CD8-positive, alpha-beta memory T cell (primary cell): ENCODE data around the gene WNT5A. TPM values are rescaled to one million over a fixed set of nuclear protein-coding genes. Genes with fewer than 3 reads are reported as not detected.
A peak's percentile ranks its signal among the peaks of the same experiment; 100 is the strongest.
"Not testable (repeated sequence)": the region's sequence is repeated elsewhere in the genome, so short reads cannot be mapped to it uniquely, and the experiment has no call there.

Experiments used
- CTCF ChIA-PET: fragments of 350-600 bp; sonication (Branson Sonifier 250); formaldehyde crosslinking; loops from one replicate; lab custom pipeline; 2021; ENCODE audit warnings: antibody characterized with exemption; lab: Charles Lee
- POLR2A ChIA-PET: fragments of 350-600 bp; sonication (Branson Sonifier 250); formaldehyde crosslinking; loops from one replicate; lab custom pipeline; 2021; ENCODE audit warnings: antibody characterized with exemption; lab: Charles Lee
- DNase-seq, 5 donors: peaks; one replicate each; pipeline versions ENCODE4 v3.0.0 to v3.0.0-alpha.2; 2020 to 2022; ENCODE audit warnings: mixed read lengths in 1 of 5
- H3K27ac ChIP-seq: one replicate; pipeline ENCODE4 v1.7.0; 2013; ENCODE audit warnings: low read depth, mild to moderate bottlenecking, low read length, moderate library complexity
- H3K27me3 ChIP-seq: 2 replicates; pipeline ENCODE4 v1.7.0; 2013; ENCODE audit warnings: low read length, mild to moderate bottlenecking; ENCODE audit not compliant: insufficient read depth, poor library complexity, severe bottlenecking
- H3K36me3 ChIP-seq: 2 replicates; pipeline ENCODE4 v1.7.0; 2013; ENCODE audit warnings: mild to moderate bottlenecking, low read length, moderate library complexity; ENCODE audit not compliant: insufficient read depth
- H3K4me1 ChIP-seq: 2 replicates; pipeline ENCODE4 v1.7.0; 2013; ENCODE audit warnings: mild to moderate bottlenecking, low read length, moderate library complexity; ENCODE audit not compliant: insufficient read depth
- H3K4me3 ChIP-seq: 2 replicates; pipeline ENCODE4 v1.7.0; 2013; ENCODE audit warnings: mild to moderate bottlenecking, low read length
- H3K9me3 ChIP-seq: 2 replicates; pipeline ENCODE4 v1.7.0; 2013; ENCODE audit warnings: mild to moderate bottlenecking, low read length
- H3K27ac Mint-ChIP-seq, 8 donors: one replicate each; pipeline ENCODE4 v1.8.0; 2020 to 2021; ENCODE audit warnings: mixed read lengths in 8 of 8, mild to moderate bottlenecking in 6 of 8, inconsistent platforms in 3 of 8, moderate library complexity in 3 of 8
- H3K27me3 Mint-ChIP-seq, 2 donors: one replicate each; pipeline ENCODE4 v1.8.0; 2020 to 2021; ENCODE audit warnings: mixed read lengths in 2 of 2, mild to moderate bottlenecking in 1 of 2, moderate library complexity in 1 of 2
- H3K36me3 Mint-ChIP-seq, 3 donors: one replicate each; pipeline ENCODE4 v1.8.0; 2020 to 2021; ENCODE audit warnings: mixed read lengths in 3 of 3, inconsistent platforms in 1 of 3, mild to moderate bottlenecking in 1 of 3
- H3K4me1 Mint-ChIP-seq, 3 donors: one replicate each; pipeline ENCODE4 v1.8.0; 2020 to 2021; ENCODE audit warnings: mixed read lengths in 3 of 3, inconsistent platforms in 1 of 3, mild to moderate bottlenecking in 1 of 3
- H3K4me3 Mint-ChIP-seq, 7 donors: one replicate each; pipeline ENCODE4 v1.8.0; 2020 to 2021; ENCODE audit warnings: mixed read lengths in 7 of 7, mild to moderate bottlenecking in 6 of 7, moderate library complexity in 4 of 7, inconsistent platforms in 2 of 7
- H3K9me3 Mint-ChIP-seq, 5 donors: one replicate each; pipeline ENCODE4 v1.8.0; 2020 to 2022; ENCODE audit warnings: mixed read lengths in 5 of 5, mild to moderate bottlenecking in 3 of 5, moderate library complexity in 2 of 5, inconsistent platforms in 1 of 5
- polyA plus RNA-seq: library from polyadenylated mRNA; unstranded; fragments of 300-500 nt; fragmentation: Illumina TruSeq; gene quantifications from one replicate; pipeline ENCODE4 v1.2.3, GENCODE V29; 2021
- total RNA-seq, 2 experiments: library from RNA; stranded (reverse); gene quantifications; one replicate each; pipeline ENCODE4 v1.2.3, GENCODE V29; 2021

The WNT5A gene
- total and polyA plus RNA-seq, 3 experiments from 2014 or later, result not detected

DNA sequence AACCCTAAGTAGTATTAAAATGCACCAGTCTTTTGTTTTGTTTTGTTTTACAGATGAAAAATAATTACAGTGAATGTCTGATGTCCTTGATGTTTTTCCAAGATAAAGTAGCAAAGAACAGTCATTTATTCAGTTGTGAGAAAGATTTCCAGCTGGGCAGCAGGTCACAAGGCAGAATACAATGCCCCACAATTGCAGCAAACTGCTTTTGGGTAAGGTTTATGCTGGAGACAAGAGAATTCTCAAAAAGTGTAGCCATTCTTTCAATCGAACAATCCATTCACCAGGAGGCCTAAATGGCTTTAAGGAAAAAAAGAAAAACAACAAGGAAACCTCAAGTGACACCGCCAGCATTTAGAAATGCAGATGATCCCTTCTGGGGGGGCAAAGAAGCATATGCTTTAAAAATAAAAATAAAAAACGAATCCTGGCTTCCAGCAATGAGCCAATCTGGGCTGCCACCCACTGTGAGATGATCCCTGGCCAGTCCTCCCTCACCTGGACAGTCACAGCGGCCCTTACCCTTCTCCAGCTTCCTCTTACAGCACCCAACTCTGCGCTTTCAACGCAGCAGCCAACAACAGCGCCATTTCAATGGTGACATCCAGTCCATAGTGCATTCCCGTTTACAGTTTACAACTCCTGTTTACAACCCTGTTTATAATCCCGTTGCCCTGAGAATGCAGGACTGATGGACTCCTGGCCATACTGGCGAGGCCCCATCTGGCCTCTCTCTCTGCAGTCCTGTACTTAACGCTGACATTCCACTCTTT, 25.7 kb upstream of the WNT5A start:
- ChIA-PET CTCF (no interaction called here), POLR2A (no interaction called here)
- DNase-seq, result no peak
- no peaks in the 10 kb centered on the region for H3K9me3 ChIP-seq
- H3K27ac ChIP-seq, result no peak overlapping the region
- Mint-ChIP-seq H3K4me3 (no peak overlapping the region), H3K27me3 (peaks cover 0 to 4% of the 10 kb centered on the region in 2 donors), H3K4me1 (no peaks in the 10 kb centered on the region), H3K36me3 (no peaks in the 10 kb centered on the region), H3K27ac (no peak overlapping the region), H3K9me3 (peaks cover 0 to 3% (median 0%) of the 10 kb centered on the region in 5 donors)
- no peaks in the 10 kb centered on the region for H3K27me3 ChIP-seq
- H3K4me1 ChIP-seq, result no peaks in the 10 kb centered on the region
- H3K4me3 ChIP-seq, result no peak overlapping the region
- no peaks in the 10 kb centered on the region for H3K36me3 ChIP-seq

DNA sequence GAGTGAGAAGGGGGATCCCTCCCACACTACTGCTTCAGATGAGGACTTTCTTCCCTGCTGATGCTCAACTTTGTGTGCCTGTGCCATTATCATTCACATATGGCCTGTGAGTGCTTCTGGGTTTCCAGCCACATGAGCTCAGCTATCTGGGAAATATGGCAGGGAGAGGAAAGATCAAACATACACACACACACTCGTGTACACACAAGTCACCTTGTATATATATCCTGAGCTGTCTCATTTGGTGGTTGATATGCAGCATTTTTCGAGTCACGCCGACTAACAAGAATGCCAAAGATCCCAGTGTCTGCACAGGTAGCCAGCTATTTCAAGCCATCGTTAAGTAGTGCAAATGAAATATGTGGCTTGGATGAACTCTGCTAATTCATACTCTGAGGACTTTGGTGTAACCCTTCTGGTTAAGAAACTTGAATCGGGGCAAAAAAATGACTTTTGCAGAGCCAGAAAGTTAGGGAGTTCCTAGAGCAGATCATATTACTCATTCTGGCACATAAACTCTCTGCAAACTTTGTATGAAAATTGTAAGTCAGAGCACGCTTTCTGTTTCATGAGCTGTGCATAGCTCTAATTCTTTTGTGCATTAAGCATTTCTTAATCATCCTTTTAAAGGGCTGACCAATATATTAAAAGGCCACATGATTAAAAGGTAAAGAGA, 24.9 kb upstream of the WNT5A start:
- no peak overlapping the region for H3K4me3 Mint-ChIP-seq
- H3K27me3 Mint-ChIP-seq, result peaks cover 3 to 4% of the 10 kb centered on the region in 2 donors
- no peaks in the 10 kb centered on the region for H3K4me1 Mint-ChIP-seq
- no peaks in the 10 kb centered on the region for H3K36me3 Mint-ChIP-seq
- Histone ChIP-seq H3K4me1 (no peaks in the 10 kb centered on the region), H3K27ac (no peak overlapping the region), H3K27me3 (no peaks in the 10 kb centered on the region), H3K4me3 (no peak overlapping the region), H3K36me3 (no peaks in the 10 kb centered on the region), H3K9me3 (no peaks in the 10 kb centered on the region)
- ChIA-PET POLR2A (no interaction called here), CTCF (no interaction called here)
- no peak overlapping the region for H3K27ac Mint-ChIP-seq
- H3K9me3 Mint-ChIP-seq, result peaks cover 0 to 4% (median 0%) of the 10 kb centered on the region in 5 donors
- no peak for DNase-seq

DNA sequence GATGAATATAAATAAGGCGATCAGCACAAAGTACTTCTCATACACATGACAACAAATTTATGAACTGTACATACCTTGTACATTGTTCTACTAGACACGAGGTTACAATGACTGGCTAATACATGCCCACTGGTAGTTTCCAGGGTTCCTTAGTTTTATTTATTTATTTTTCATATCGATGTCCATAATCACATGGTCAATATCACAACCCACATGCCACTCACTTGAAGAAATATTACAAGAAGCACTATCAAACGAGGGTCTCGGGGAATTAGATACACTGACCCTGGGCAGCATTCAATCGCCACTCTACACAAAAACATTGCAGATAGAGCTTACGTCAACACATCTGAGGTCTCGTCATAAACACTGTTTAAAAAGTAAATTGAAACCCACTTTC, 21.2 kb upstream of the WNT5A start:
- no peaks in the 10 kb centered on the region for H3K9me3 ChIP-seq
- H3K27ac Mint-ChIP-seq, result no peak overlapping the region
- no peak overlapping the region for H3K4me3 ChIP-seq
- H3K4me1 ChIP-seq, result no peaks in the 10 kb centered on the region
- no peaks in the 10 kb centered on the region for H3K27me3 ChIP-seq
- ChIA-PET CTCF (no interaction called here), POLR2A (no interaction called here)
- H3K4me3 Mint-ChIP-seq, result no peak overlapping the region
- peaks cover 0 to 6% (median 0%) of the 10 kb centered on the region in 5 donors for H3K9me3 Mint-ChIP-seq
- no peaks in the 10 kb centered on the region for H3K36me3 ChIP-seq
- H3K27ac ChIP-seq, result no peak overlapping the region
- no peaks in the 10 kb centered on the region for H3K36me3 Mint-ChIP-seq
- no peak for DNase-seq
- H3K27me3 Mint-ChIP-seq, result peaks cover 3 to 4% of the 10 kb centered on the region in 2 donors
- H3K4me1 Mint-ChIP-seq, result no peaks in the 10 kb centered on the region

DNA sequence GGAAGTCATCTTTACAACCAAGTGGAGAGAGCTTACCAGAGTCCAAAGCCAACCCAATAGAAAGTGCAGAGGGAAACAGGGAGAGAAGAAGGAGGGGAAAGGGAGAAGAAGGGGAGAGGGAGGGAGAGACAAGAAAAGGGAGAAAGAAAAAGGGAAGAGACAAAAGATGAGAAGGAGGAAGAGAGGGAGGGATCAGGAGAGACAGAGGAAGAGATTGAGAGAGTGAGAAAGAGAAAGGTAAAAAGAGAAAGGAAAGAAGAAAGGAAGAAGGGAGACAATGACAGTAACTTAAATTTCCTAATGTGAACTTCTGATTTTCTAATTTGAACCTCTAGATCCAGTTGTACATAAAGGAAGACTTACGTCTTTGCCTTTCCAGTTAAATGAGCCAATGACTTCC, 20.7 kb upstream of the WNT5A start:
- no peaks in the 10 kb centered on the region for H3K36me3 ChIP-seq
- H3K9me3 ChIP-seq, result no peaks in the 10 kb centered on the region
- no peak overlapping the region for H3K27ac ChIP-seq
- peaks cover 3 to 4% of the 10 kb centered on the region in 2 donors for H3K27me3 Mint-ChIP-seq
- H3K36me3 Mint-ChIP-seq, result no peaks in the 10 kb centered on the region
- CTCF ChIA-PET, result no interaction called here
- no peak overlapping the region for H3K27ac Mint-ChIP-seq
- DNase-seq, result no peak
- H3K4me1 Mint-ChIP-seq, result no peaks in the 10 kb centered on the region
- H3K27me3 ChIP-seq, result no peaks in the 10 kb centered on the region
- no peak overlapping the region for H3K4me3 Mint-ChIP-seq
- H3K9me3 Mint-ChIP-seq, result peaks cover 0 to 6% (median 0%) of the 10 kb centered on the region in 5 donors
- POLR2A ChIA-PET, result no interaction called here
- H3K4me1 ChIP-seq, result no peaks in the 10 kb centered on the region
- H3K4me3 ChIP-seq, result no peak overlapping the region

DNA sequence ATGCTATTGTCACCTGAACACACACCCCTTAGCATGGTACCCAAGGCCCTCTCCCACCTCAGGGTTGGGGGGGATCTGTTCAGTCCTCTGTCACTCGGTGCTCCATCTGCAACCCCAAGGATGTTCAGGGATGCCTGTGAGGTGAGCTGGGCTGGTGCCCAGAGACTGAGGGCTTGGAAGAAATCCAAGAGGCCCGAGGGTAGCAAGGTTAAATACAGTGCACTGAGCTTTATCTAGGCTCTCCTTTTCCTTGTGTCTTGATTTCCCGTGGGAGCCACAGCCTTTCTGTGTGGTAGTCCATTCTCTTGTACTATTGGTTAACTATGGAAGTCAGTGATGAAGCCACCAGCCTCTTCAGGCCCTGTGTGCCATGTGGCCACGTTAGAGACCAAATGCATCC, 18.7 kb upstream of the WNT5A start:
- no peaks in the 10 kb centered on the region for H3K27me3 ChIP-seq
- H3K27ac Mint-ChIP-seq, result no peak overlapping the region
- H3K36me3 Mint-ChIP-seq, result no peaks in the 10 kb centered on the region
- peaks cover 0 to 6% (median 0%) of the 10 kb centered on the region in 5 donors for H3K9me3 Mint-ChIP-seq
- CTCF ChIA-PET, result no interaction called here
- POLR2A ChIA-PET, result no interaction called here
- no peaks in the 10 kb centered on the region for H3K36me3 ChIP-seq
- no peaks in the 10 kb centered on the region for H3K9me3 ChIP-seq
- no peaks in the 10 kb centered on the region for H3K4me1 ChIP-seq
- DNase-seq, result no peak
- H3K4me1 Mint-ChIP-seq, result no peaks in the 10 kb centered on the region
- no peak overlapping the region for H3K4me3 Mint-ChIP-seq
- no peak overlapping the region for H3K27ac ChIP-seq
- H3K27me3 Mint-ChIP-seq, result peaks cover 3 to 4% of the 10 kb centered on the region in 2 donors
- H3K4me3 ChIP-seq, result no peak overlapping the region

DNA sequence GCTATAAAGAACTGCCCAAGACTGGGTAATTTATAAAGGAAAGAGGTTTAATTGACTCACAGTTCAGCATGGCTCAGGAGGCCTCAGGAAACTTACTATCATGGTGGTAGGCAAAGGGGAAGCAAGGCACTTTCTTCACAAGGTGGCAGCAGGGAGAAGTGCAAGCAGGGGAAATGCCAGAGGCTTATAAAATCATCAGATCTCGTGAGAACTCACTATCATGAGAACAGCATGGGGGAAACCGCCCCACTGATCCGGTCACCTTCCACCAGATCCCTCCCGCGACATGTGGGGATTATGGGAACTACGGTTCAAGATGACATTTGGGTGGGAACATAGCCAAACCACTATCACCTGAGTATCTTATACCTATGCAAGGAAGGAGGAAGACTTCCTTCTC, 18.0 kb upstream of the WNT5A start:
- H3K9me3 Mint-ChIP-seq, H3K27me3 Mint-ChIP-seq, H3K4me3 Mint-ChIP-seq, H3K9me3 ChIP-seq, DNase-seq, CTCF ChIA-PET, H3K27me3 ChIP-seq, H3K4me3 ChIP-seq, H3K27ac ChIP-seq, H3K4me1 ChIP-seq, POLR2A ChIA-PET, H3K36me3 ChIP-seq, H3K36me3 Mint-ChIP-seq, H3K4me1 Mint-ChIP-seq: not testable (repeated sequence)
- peak overlapping the region in 1 of 8 donors; percentile 41 for H3K27ac Mint-ChIP-seq

DNA sequence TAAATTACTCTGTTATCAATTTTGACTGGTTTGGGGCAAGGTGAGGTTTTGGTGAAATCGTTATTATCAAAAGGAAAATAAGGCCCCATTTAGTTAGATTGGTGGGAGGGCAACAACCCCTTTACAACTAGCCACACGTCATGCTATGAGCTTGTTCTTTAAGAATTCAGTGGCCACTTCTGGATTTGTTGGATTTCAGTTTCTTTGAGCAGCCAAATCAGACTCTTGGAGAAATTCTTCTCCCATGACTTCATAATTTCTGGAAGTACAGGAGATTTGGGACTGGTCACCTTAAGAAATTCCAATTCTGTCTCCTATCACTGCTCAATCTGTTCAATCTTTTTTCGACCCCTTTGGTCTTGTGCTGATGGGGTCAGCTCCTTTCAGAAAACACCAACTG, 14.8 kb upstream of the WNT5A start:
- peaks cover 0 to 2% (median 0%) of the 10 kb centered on the region in 5 donors for H3K9me3 Mint-ChIP-seq
- Histone ChIP-seq H3K4me3 (no peak overlapping the region), H3K36me3 (no peaks in the 10 kb centered on the region), H3K9me3 (no peaks in the 10 kb centered on the region), H3K4me1 (no peaks in the 10 kb centered on the region), H3K27me3 (no peaks in the 10 kb centered on the region), H3K27ac (no peak overlapping the region)
- no peak for DNase-seq
- H3K27ac Mint-ChIP-seq, result no peak overlapping the region
- no peaks in the 10 kb centered on the region for H3K36me3 Mint-ChIP-seq
- ChIA-PET POLR2A (no interaction called here), CTCF (no interaction called here)
- no peak overlapping the region for H3K4me3 Mint-ChIP-seq
- H3K4me1 Mint-ChIP-seq, result no peaks in the 10 kb centered on the region
- H3K27me3 Mint-ChIP-seq, result no peaks in the 10 kb centered on the region

DNA sequence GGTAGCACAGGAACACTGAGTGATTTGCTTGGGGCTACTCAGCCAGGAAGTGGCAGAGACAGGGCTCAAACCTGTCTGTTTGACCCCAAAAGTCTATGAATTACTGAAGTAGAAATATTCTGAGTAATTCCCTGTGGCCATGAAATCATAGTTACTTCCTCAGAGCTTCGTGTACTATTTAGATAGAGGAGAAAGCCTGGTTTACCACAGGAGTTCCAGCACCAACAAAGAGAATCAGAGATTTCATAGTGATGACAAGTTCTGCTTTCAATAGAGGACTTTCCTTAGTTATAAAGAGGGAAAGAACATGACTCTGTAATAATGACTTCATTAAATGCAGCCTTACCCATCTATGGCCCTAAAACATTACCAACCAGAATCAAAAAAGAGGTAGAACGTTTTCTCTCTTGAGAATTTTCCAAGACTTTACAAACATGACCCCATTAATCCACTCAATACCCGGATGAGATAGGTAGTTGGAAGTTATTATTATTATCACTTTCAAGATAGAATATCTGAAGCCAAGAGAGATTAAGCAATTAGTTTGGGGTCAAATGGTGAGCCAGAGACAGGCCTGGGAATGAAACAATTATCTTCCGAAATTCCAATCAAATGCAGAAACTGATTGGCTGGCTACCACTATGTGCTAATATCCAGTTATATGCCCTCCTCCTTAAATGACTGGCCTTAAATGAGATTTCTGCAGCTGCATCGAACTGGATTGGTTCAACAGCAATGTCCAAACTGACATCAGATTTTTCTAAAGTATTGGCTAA, 13.6 kb upstream of the WNT5A start:
- DNase-seq, result no peak
- Mint-ChIP-seq H3K27ac (no peak overlapping the region), H3K4me1 (no peaks in the 10 kb centered on the region), H3K9me3 (peaks cover 0 to 5% (median 2%) of the 10 kb centered on the region in 5 donors), H3K4me3 (no peak overlapping the region), H3K36me3 (no peaks in the 10 kb centered on the region), H3K27me3 (no peaks in the 10 kb centered on the region)
- Histone ChIP-seq H3K27me3 (no peaks in the 10 kb centered on the region), H3K36me3 (no peaks in the 10 kb centered on the region), H3K9me3 (no peaks in the 10 kb centered on the region), H3K4me3 (no peak overlapping the region), H3K27ac (no peak overlapping the region), H3K4me1 (no peaks in the 10 kb centered on the region)
- ChIA-PET CTCF (no interaction called here), POLR2A (no interaction called here)
